ENCODE measurements around the gene HOTAIR. TPM values are rescaled to one million over a fixed set of nuclear protein-coding genes. Genes with fewer than 3 reads are reported as not detected.

HOTAIR gene
- total RNA-seq, 1 experiment from 2014 or later: 7.4 TPM

DNA sequence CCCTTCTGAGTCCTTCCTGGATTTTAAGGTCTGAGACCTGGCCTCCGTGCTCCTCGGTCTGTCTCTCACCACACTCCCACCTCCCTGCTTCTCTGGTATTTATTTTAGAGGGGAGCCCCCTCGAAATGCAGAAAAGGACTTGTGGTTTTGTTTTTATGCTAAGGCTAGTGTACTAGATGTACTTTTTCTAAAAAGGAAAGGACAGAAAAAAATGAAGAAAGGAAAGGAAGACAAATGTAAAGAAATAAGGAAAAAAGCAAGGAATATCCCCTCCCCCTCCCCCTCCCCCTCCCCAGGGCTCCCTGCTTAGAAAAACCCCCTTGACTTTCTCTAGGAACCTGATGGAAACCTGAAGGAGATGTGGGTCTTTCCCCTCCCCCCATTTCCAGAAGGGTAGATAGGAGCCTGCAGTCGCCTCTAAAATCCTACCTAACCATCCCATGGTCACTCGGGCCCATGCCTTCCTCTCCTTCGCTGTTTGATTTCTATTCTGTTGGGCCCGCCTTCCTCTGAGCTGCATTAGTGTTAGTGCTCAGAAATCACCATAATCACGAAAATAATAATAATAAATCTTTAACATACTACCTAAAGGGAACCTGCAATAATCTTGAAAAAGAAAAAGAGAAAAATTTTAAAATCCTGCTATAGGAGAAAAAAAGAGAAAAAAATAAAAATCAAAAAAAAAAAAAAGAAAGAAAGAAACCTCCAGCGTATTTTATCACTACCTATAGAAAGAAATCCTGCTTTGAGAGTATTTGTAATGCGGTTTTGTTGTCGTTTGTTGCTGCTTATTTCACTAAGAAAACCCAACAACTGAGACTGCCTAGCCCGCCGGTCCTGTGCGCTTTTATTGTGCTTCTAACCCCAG, 37.1 kb upstream of the HOTAIR start:
- no peak for DNase-seq (ENCODE audit: low read depth)

- no peak for DNase-seq (ENCODE audit: low read depth)
Observed at GRCh38 chr12:54010972-54011664, 36.4 kb upstream of the HOTAIR start.

DNA sequence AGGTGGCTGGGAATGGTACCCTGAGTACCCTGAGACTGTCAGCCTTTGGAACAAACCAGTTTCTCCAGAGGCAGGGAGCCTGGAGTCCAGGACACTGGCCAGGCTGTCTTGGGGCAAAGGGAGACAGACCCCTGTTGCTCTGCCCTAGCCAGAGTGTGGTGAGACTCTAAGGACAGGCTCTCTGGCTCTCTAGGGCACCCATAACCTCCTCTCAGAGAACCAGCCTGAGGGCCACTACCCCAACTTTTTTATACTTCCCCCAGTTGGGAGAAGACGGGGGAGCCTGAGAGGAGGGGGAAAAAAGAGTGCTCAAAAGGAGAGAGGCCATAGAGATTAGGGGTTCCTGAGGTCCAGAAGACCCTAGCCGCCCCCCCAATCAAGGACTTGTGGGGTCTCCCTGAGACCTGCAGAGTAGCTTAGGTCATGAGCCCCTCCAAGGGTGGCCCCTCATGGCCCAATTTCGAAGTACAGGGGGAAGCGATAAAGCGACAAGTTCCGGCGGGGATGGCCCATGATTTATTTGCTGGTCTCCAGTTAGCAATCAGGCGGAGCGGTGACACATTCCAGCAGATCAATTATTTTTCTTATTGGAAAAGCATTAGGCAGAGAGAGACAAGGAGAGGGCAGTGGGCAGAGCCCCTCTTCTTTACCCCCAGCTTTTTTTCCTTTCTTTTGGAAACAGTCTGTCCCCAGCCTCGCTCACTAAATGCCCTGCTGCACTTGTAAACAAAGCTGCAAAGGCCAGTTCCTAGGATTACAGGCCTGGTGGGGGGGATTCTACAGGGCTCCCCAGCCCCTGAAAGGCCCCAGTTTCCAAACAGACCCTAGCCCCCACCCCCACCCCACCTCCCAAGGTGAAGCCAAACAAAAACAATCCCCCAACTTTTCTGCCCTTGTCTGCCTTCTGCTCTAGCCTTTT, 35.6 kb upstream of the HOTAIR start:
- DNase-seq (ENCODE audit: low read depth): no peak

DNA sequence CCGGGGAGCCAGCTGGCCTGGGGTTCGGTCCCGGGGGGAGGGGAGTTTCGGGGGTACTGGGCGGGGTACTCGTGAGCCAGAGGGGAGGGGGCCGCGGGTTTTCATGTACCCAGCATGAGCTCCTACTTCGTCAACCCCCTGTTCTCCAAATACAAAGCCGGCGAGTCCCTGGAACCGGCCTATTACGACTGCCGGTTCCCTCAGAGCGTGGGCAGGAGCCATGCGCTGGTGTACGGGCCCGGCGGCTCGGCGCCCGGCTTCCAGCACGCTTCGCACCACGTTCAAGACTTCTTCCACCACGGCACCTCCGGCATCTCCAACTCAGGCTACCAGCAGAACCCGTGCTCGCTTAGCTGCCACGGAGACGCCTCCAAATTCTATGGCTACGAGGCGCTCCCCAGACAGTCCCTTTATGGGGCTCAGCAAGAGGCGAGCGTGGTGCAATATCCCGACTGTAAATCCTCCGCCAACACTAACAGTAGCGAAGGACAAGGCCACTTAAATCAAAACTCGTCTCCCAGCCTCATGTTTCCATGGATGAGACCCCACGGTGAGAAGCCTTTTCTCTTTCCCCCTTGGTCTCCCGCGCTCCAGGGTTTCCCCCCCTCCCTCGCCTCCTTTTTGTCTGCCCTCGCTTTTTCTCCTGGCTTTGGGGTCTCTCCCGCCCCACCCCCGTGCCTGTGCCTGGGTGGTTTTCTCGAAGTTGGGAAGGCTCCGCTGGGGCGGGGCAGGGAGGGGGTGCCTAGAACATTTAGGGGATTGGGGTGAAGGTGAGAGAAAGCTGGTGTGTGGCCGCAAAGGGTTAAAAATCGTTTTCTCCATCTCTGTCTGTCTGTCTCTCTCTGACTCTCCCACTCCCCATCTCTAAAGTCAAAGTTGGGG, 34.7 kb upstream of the HOTAIR start:
- DNase-seq (ENCODE audit: low read depth): peak; percentile 43

DNA sequence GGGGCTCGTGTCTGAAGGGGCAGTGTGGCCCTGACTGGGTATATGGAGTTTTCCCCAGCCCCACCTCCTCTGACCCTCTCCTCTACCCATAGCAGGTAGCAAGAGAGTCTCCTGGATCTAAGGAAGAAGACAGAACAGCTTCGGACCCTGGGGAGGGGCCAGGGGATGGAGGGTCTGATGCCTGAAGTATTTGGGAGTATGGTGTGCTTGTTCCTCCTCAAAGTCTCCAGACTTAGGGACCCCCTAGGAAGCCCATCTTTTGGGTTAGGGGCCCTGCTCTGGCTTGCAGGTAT, 33.5 kb upstream of the HOTAIR start:
- no peak for DNase-seq (ENCODE audit: low read depth)

GRCh38 chr12:54007538-54008259, 32.9 kb upstream of the HOTAIR start:
- no peak for DNase-seq (ENCODE audit: low read depth)

GRCh38 chr12:54006559-54007220, 31.9 kb upstream of the HOTAIR start:
- no peak for DNase-seq (ENCODE audit: low read depth)

- peak; percentile 78 for DNase-seq (ENCODE audit: low read depth)
Observed at GRCh38 chr12:54005853-54006558, 31.3 kb upstream of the HOTAIR start.

DNA sequence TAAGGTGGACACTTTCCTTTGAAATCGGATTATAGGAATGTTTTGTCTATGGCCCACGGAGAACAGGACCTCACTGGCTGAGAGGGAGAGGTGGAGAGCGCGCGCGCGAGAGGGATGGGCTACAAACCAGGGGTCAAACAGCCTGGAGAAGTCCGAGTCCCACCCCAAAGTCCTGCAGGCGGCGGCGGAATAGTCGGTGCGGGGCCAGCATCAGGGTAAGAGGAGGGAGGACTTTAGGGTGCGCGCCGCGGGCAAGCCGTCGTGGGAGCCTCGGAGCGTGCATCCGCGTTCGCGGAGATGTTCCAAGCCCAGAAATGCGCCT, 30.7 kb upstream of the HOTAIR start:
- DNase-seq (ENCODE audit: low read depth): no peak

- no peak for DNase-seq (ENCODE audit: low read depth)
Observed at GRCh38 chr12:54004841-54005530, 30.2 kb upstream of the HOTAIR start.

DNA sequence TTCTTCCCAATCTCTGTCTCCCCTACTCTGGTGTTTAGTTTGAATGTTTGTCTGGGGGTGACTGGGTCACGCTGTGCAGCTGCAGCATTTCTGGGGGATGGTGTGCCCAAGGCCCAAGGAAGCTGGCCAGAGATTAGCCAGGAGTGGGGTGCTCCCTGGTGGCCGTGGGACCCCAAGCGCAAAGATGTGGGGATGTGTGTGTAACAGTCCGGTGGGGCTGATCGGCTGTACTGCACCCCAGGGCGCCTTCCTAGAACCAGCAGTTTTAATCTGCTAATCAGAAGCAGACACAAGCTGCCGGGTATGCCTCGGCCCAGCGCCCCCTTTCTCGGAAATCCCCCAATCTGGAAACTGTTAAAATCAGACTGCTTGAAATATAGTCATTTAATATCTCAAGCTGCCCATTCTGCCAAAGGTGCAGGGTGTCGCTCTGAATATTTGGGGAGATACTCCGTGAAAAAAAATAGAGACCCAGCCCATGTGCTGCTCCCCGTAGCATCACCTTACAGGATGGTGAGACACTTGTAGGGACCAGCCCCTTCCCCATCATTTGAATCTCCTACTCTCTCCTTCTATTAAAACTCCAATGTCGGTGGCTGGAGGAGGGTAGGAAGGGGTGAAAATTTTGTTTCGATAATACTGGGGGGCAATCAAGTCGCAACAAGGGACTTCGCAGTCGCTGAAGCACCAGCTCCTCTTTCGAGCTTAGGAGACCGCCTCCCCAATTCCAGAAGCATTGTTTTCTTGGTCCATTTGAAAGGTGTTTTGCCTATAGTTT, 29.5 kb upstream of the HOTAIR start:
- peak; percentile 30 for DNase-seq (ENCODE audit: low read depth)

DNA sequence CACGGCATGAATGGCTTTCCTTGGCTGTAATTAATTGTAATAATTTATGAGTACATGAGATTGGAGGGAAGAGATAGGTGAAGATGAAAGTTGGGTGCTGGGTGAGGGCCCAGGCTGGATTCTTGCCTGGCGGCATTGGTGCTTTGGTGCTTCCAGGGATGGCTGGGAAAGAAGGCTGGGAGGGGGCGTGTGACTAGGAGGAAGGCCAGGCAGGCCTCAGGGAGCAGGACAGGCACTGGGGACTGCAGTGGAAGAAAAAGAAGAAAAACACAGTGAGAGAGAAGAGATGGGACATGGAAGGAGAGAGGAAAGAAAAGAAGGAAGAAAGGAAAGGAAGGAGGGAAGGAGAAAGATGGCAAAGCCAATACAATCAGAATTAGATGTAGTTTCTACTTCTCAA, 28.9 kb upstream of the HOTAIR start:
- no peak for DNase-seq (ENCODE audit: low read depth)

GRCh38 chr12:54002915-54003389, 28.2 kb upstream of the HOTAIR start:
- DNase-seq (ENCODE audit: low read depth): no peak

DNA sequence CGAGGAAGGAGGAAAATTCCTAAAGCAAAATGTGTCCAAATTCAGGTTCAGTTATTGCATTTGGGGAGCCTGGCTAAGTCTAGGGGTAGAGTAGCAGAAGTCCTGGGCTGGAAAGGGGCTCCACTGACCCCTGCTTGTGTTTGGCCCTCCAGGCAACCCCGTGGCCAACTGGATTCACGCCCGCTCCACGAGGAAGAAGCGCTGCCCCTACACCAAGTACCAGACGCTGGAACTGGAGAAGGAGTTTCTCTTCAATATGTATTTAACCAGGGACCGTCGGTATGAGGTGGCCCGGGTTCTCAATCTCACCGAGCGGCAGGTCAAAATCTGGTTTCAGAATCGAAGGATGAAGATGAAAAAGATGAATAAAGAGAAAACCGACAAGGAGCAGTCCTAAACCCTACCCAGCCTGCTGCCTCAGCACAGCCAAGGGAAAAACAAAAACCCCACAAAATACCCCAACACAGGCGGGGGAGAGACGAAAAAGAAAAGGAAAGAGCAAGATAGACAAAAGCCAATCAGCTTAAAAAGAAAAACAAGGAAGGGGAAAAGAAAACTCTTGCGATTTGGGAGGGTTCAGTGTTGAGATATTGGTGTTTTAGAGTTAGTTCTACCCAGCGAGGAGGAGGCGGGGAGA, 27.6 kb upstream of the HOTAIR start:
- no peak for DNase-seq (ENCODE audit: low read depth)

- DNase-seq (ENCODE audit: low read depth): no peak
Observed at GRCh38 chr12:54001283-54002187, 26.8 kb upstream of the HOTAIR start.
